GM19468 (cell line): ENCODE data around the gene FOXC1.

Experiments used
- ATAC-seq: cut with Tn5 transposase; IDR thresholded peaks from one replicate; pipeline ENCODE4 v1.9.1; 2021; ENCODE audit warnings: mild to moderate bottlenecking, moderate library complexity, moderate number of reproducible peaks; ENCODE audit not compliant: unreplicated experiment; ENCODE audit errors: extremely low read depth

FOXC1 gene

DNA sequence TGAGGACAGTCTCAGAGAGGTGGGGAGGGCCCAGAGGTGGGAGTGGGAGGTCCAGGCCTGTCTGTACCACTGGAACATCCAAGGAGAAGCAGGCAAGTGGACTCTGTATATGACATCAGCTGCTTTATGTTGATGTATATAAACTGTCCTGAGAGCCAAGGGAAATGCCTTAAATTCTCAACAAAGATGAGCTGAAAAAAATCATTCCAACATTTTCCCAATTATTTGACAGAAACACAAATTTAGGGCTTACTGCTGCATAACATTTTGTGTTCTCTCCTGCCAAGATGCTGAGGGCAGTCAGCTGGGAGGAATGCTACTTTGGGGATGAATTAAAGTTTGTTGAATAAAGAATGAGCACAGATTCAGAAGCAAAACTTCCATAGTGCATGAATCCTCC, 52.8 kb downstream of the FOXC1 start:
- ATAC-seq, result no peak
